Measurements from ENCODE around the gene CDR2L. TPM values are rescaled to one million over a fixed set of nuclear protein-coding genes. Genes with fewer than 3 reads are reported as not detected.
A peak's percentile ranks its signal among the peaks of the same experiment; 100 is the strongest.
"Not testable (repeated sequence)": the region's sequence is repeated elsewhere in the genome, so short reads cannot be mapped to it uniquely, and the experiment has no call there.

Gene CDR2L
- total and polyA plus RNA-seq, 8 donors: 4.4 to 78.8 (median 10.9) TPM

DNA sequence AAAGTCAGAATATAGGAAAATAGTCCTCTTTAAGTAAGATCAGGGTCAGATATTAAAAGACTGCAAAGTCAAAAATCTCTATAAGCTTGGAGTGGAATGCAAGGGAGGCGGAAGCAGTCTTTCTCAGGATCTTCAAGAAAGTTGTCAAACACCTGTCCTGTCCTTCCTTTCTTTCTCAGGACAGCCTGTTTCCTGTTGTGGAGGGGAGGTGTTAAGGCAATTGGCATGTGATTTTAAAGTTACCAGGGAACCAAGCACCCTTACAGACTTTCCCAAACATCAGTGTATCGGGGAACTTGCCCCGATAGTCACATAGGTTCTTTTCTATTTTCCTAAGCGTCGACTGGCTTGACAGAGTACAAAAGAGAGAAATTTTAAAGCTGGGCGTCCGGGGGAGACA lies 57.3 kb downstream of the CDR2L start:
- Histone ChIP-seq H3K4me3 (no peak overlapping the region), H3K36me3 (peaks cover 24 to 38% (median 34%) of the 10 kb centered on the region in 4 donors), H3K4me1 (peaks cover 20 to 42% (median 33%) of the 10 kb centered on the region in 4 donors), H3K9me3 (no peaks in the 10 kb centered on the region), H3K27ac (no peak overlapping the region), H3K27me3 (no peaks in the 10 kb centered on the region)
- no peak for TF ChIP-seq POLR2A (IDR thresholded peaks at IDR 0.05)
- TF ChIP-seq EP300 (IDR thresholded peaks at IDR 0.05): no peak
- TF ChIP-seq POLR2AphosphoS5 (IDR thresholded peaks at IDR 0.05): no peak
- TF ChIP-seq, protein P1, sequence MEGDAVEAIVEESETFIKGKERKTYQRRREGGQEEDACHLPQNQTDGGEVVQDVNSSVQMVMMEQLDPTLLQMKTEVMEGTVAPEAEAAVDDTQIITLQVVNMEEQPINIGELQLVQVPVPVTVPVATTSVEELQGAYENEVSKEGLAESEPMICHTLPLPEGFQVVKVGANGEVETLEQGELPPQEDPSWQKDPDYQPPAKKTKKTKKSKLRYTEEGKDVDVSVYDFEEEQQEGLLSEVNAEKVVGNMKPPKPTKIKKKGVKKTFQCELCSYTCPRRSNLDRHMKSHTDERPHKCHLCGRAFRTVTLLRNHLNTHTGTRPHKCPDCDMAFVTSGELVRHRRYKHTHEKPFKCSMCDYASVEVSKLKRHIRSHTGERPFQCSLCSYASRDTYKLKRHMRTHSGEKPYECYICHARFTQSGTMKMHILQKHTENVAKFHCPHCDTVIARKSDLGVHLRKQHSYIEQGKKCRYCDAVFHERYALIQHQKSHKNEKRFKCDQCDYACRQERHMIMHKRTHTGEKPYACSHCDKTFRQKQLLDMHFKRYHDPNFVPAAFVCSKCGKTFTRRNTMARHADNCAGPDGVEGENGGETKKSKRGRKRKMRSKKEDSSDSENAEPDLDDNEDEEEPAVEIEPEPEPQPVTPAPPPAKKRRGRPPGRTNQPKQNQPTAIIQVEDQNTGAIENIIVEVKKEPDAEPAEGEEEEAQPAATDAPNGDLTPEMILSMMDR (IDR thresholded peaks at IDR 0.05): no peak
- DNase-seq: no peak
- intact Hi-C loops (cut with DNase I; ENCODE audit: low total_unique reads): no loop called here
- 72 to 89% (median 81%) methylated on average over 7 of the region's 7 CpGs for WGBS, 5 donors

DNA sequence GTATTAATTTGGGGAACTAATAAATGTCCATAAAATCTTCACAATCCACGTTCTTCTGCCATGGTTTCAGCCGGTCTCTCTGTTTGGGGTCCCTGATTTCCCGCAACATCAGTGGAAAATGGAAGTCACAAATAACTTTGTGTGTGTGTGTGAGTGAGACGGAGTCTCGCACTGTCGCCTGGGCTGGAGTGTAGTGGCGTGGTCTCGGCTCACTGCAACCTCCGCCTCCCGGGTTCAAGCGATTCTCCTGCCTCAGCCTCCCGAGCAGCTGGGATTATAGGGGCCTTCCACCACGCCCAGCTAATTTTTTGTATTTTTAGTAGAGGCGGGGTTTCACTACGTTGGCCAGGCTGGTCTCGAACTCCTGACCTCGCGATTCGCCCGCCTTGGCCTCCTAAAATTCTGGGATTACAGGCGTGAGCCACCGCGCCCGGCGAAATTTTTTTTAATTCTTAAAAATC lies 58.5 kb downstream of the CDR2L start:
- intact Hi-C loops (cut with DNase I; ENCODE audit: low total_unique reads); H3K9me3 ChIP-seq; DNase-seq; H3K27me3 ChIP-seq: not testable (repeated sequence)
- H3K27ac ChIP-seq: peak overlapping the region in 4 of 5 donors; percentile 96 to 99 (median 97)
- H3K4me3 ChIP-seq: peak overlapping the region; percentile 79 to 96 (median 94)
- 13 to 23% (median 16%) methylated on average over 25 of the region's 25 CpGs for WGBS, 5 donors
- peaks cover 12 to 38% (median 34%) of the 10 kb centered on the region in 4 donors for H3K36me3 ChIP-seq
- H3K4me1 ChIP-seq: peaks cover 20 to 44% (median 33%) of the 10 kb centered on the region in 4 donors

DNA sequence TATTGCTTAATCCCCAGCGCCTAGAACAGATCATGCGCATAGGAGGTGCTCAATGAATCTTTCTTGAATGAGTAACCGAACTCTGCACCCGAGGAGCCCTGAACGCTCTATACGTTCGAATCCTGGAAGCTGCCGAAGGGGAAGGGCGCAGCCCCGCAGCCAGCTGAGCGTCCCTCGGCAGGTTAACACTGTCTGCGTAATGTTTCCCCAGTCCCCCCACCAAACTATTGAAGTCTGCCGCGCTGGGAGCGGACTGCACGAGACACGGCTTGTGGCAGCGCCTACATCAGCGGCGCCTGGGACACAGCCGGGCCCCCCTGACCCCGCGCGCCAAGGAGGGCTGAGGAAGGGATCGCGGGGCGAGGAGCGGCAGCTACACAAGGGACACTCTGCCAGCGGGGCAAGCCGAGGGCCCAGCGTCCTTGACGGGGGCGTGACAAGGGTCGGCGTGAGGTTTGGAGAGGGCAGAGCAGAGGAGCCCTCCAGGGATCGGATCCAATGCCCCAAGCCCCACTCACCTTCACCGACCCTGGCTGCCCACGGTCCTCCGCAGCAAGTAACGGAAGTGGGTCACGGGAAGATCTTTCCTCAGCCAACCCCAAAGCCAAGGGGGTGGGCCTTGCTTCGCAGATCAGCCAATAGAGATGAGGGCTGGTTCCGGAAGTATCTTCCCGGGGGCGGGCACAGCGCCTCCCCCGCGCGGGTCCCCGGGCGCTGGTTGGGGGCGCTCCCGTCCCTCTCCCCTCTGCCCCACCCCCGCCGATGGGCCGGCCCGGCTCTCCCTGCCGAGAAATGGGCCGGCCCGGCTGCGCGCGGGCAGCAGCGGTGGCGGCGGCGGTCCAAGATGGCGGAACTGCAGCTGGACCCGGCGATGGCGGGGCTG lies 59.2 kb downstream of the CDR2L start, which contains the start of the genes ATP5PD and KCTD2:
TSS of gene ATP5PD (minus strand) at position 563 of the 883 bp plus-strand sequence. CDS start 4,319 bp downstream, outside the sequence.
TSS of gene KCTD2 (plus strand) at position 819 of the 883 bp plus-strand sequence. CDS start at position 845, 26 bp downstream.
- peak within 1 kb of the TSS; percentile 80 to 99 (median 96) for H3K27ac ChIP-seq
- 0% methylated on average over 30 to 72 of the region's 72 CpGs for WGBS, 5 donors
- intact Hi-C loops (cut with DNase I; ENCODE audit: low total_unique reads): no loop called here
- no peaks in the 10 kb centered on the region for H3K27me3 ChIP-seq
- no peaks in the 10 kb centered on the region for H3K9me3 ChIP-seq
- H3K4me3 ChIP-seq: peak within 1 kb of the TSS; percentile 79 to 96 (median 94)
- peaks cover 20 to 44% (median 33%) of the 10 kb centered on the region in 4 donors for H3K4me1 ChIP-seq
- TF ChIP-seq POLR2A (IDR thresholded peaks at IDR 0.05) (peak in 2 of 4 donors; percentile 73 to 75), EP300 (IDR thresholded peaks at IDR 0.05) (no peak), POLR2AphosphoS5 (IDR thresholded peaks at IDR 0.05) (peak; percentile 95 to 99 (median 96))
- TF ChIP-seq, protein P1 (IDR thresholded peaks at IDR 0.05): peak in 1 of 7 experiments; percentile 1
- H3K36me3 ChIP-seq: peaks cover 5 to 36% (median 32%) of the 10 kb centered on the region in 4 donors
- DNase-seq: peak; percentile 96 to 99

DNA sequence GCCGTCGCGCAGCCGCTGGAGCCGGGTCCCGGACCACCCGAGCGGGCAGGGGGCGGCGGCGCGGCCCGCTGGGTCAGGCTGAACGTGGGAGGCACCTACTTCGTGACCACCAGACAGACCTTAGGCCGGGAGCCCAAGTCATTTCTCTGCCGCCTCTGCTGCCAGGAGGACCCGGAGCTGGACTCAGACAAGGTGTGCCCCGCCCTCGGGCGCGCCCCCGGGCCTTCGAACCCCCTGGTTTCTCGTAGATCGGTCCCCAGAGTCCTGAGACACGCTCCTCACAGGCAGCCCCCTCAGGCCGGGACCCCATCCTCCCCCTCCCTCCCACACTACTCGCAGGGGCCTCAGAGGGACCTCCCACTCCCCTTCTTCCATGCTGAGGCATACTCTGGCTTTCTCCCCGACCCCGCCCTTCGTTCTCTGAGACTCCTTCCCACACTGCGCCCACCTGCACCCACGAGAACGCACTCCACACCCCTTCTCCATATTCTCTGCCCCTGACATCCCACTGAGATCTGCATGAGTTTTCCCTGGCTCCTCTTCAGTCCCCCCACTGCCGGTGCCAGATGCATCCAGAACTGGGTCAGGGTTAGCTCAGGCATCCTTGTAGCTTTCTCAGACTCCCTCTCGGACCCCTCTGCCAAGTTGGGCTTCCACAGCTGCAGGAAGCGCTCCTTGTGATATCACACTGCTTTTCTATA lies 60.1 kb downstream of the CDR2L start:
- Histone ChIP-seq H3K27me3 (no peaks in the 10 kb centered on the region), H3K36me3 (peaks cover under 1 to 35% (median 33%) of the 10 kb centered on the region in 4 donors), H3K4me1 (peaks cover 20 to 44% (median 33%) of the 10 kb centered on the region in 4 donors), H3K27ac (peak overlapping the region; percentile 80 to 99 (median 96)), H3K4me3 (peak overlapping the region; percentile 79 to 96 (median 94)), H3K9me3 (no peaks in the 10 kb centered on the region)
- TF ChIP-seq POLR2AphosphoS5 (IDR thresholded peaks at IDR 0.05): no peak
- no peak for TF ChIP-seq POLR2A (IDR thresholded peaks at IDR 0.05)
- TF ChIP-seq, protein P1 (IDR thresholded peaks at IDR 0.05): no peak
- no peak for TF ChIP-seq EP300 (IDR thresholded peaks at IDR 0.05)
- DNase-seq: peak in 1 of 2 donors; percentile 67
- WGBS, 5 donors: 0 to 1% (median 1%) methylated on average over 19 to 36 of the region's 38 CpGs
- intact Hi-C loops (cut with DNase I; ENCODE audit: low total_unique reads): no loop called here

Data from stomach (tissue), 9 donors.